HepG2 (cell line): Measurements from ENCODE around the gene MAPK11. TPM values are rescaled to one million over a fixed set of nuclear protein-coding genes. Genes with fewer than 3 reads are reported as not detected.

Experiments used
- CENPX ChIP-seq: sonication (generic); formaldehyde crosslinking; IDR thresholded peaks from 2 replicates; pipeline ENCODE4 v1.9.0; 2021; ENCODE audit warnings: mild to moderate bottlenecking, missing genetic modification reagents, moderate library complexity
- FOXA3 ChIP-seq: IDR thresholded peaks from 2 replicates; pipeline ENCODE4 v1.6.1; 2016; ENCODE audit warnings: missing genetic modification reagents, missing compliant biosample characterization
- GFI1 ChIP-seq: sonication (generic); formaldehyde crosslinking; IDR thresholded peaks from 2 replicates; pipeline ENCODE4 v1.5.0; 2020; ENCODE audit warnings: missing genetic modification reagents, mild to moderate bottlenecking, borderline replicate concordance
- KAT7 ChIP-seq: IDR thresholded peaks from 2 replicates; pipeline ENCODE4 v1.6.1; 2018; ENCODE audit warnings: borderline replicate concordance, missing compliant biosample characterization
- KDM5A ChIP-seq: fragments of 200-600 bp; sonication (generic); IDR thresholded peaks from 2 replicates; pipeline ENCODE4 v1.7.0; 2018; ENCODE audit warnings: antibody characterized with exemption, mild to moderate bottlenecking, low read length, borderline replicate concordance
- KMT2B ChIP-seq: IDR thresholded peaks from 2 replicates; pipeline ENCODE4 v1.6.1; 2016; ENCODE audit warnings: missing genetic modification reagents, missing compliant biosample characterization
- MIER3 ChIP-seq: IDR thresholded peaks from 2 replicates; pipeline ENCODE4 v1.6.1; 2016; ENCODE audit warnings: missing compliant biosample characterization, borderline replicate concordance
- NFIB ChIP-seq: sonication (generic); formaldehyde crosslinking; IDR thresholded peaks from 2 replicates; pipeline ENCODE4 v1.9.0; 2021; ENCODE audit warnings: missing genetic modification reagents, mild to moderate bottlenecking, borderline replicate concordance
- PLRG1 ChIP-seq: fragments of 450-650 bp; conservative IDR thresholded peaks from 2 replicates; pipeline ENCODE4 v1.6.1; 2016
- POLR2AphosphoS2 ChIP-seq: IDR thresholded peaks from 2 replicates; pipeline ENCODE4 v1.6.1; 2011; ENCODE audit warnings: low read depth, low read length, improper control_type of control experiment
- POLR2G ChIP-seq: fragments of 200-400 bp; formaldehyde crosslinking; IDR thresholded peaks from 2 replicates; pipeline ENCODE4 v1.6.1; 2018; ENCODE audit warnings: mild to moderate bottlenecking, low read depth, low read length, moderate library complexity
- RAD51 ChIP-seq: fragments of 450-650 bp; IDR thresholded peaks from 2 replicates; pipeline ENCODE4 v1.6.1; 2016; ENCODE audit warnings: borderline replicate concordance
- RARA ChIP-seq: IDR thresholded peaks from 2 replicates; pipeline ENCODE4 v1.6.1; 2016; ENCODE audit warnings: missing genetic modification reagents, missing compliant biosample characterization
- REXO4 ChIP-seq: sonication (generic); formaldehyde crosslinking; IDR thresholded peaks from 2 replicates; pipeline ENCODE4 v1.8.0; 2022; ENCODE audit warnings: missing genetic modification reagents, mild to moderate bottlenecking, borderline replicate concordance
- RFX5 ChIP-seq: IDR thresholded peaks from 2 replicates; pipeline ENCODE4 v1.6.1; 2011; ENCODE audit warnings: low read depth, low read length, improper control_type of control experiment
- SKI ChIP-seq: fragments of 450-650 bp; IDR thresholded peaks from one replicate; pipeline ENCODE4 v1.6.1; 2018; ENCODE audit warnings: mild to moderate bottlenecking; ENCODE audit not compliant: partially characterized antibody
- TBP ChIP-seq: sonication (generic); formaldehyde crosslinking; IDR thresholded peaks from 2 replicates; pipeline ENCODE4 v1.5.0; 2020; ENCODE audit warnings: missing genetic modification reagents
- TOPORS ChIP-seq: sonication (generic); formaldehyde crosslinking; IDR thresholded peaks from 2 replicates; pipeline ENCODE4 v1.8.0; 2023; ENCODE audit warnings: mild to moderate bottlenecking, missing genetic modification reagents
- ZBTB3 ChIP-seq: sonication (generic); formaldehyde crosslinking; IDR thresholded peaks from 2 replicates; pipeline ENCODE4 v1.4.0; 2020; ENCODE audit warnings: low read depth, mild to moderate bottlenecking, moderate library complexity, missing genetic modification reagents, borderline replicate concordance
- ZC3H4 ChIP-seq: sonication (generic); formaldehyde crosslinking; IDR thresholded peaks from 2 replicates; pipeline ENCODE4 v1.4.0; 2020; ENCODE audit warnings: missing genetic modification reagents, borderline replicate concordance
- ZFP36L1 ChIP-seq: sonication (generic); formaldehyde crosslinking; IDR thresholded peaks from 2 replicates; pipeline ENCODE4 v1.8.0; 2022; ENCODE audit warnings: mild to moderate bottlenecking, missing genetic modification reagents, moderate library complexity
- ZKSCAN8 ChIP-seq: IDR thresholded peaks from 2 replicates; pipeline ENCODE4 v1.6.1; 2016; ENCODE audit warnings: borderline replicate concordance, missing genetic modification reagents, missing compliant biosample characterization
- ZMYM3 ChIP-seq: sonication (generic); formaldehyde crosslinking; IDR thresholded peaks from 2 replicates; pipeline ENCODE4 v1.5.1; 2020; ENCODE audit warnings: mild to moderate bottlenecking, missing genetic modification reagents
- ZNF230 ChIP-seq: sonication (generic); formaldehyde crosslinking; IDR thresholded peaks from 2 replicates; pipeline ENCODE4 v1.4.0; 2020; ENCODE audit warnings: mild to moderate bottlenecking, missing genetic modification reagents
- ZNF251 ChIP-seq: sonication (generic); formaldehyde crosslinking; IDR thresholded peaks from 2 replicates; pipeline ENCODE4 v1.9.0; 2021; ENCODE audit warnings: mild to moderate bottlenecking, missing genetic modification reagents
- ZNF263 ChIP-seq: sonication (generic); formaldehyde crosslinking; IDR thresholded peaks from 2 replicates; pipeline ENCODE4 v1.4.0; 2020; ENCODE audit warnings: missing genetic modification reagents
- ZNF562 ChIP-seq: sonication (generic); formaldehyde crosslinking; IDR thresholded peaks from 2 replicates; pipeline ENCODE4 v1.8.0; 2022; ENCODE audit warnings: missing genetic modification reagents, borderline replicate concordance
- polyA plus RNA-seq, 8 experiments: library from polyadenylated mRNA; depleted of rRNA in 3 of 8; stranded (reverse) in 7 of 8; unstranded in 1 of 8; fragments of >200 nt; fragmentation: Illumina TruSeq in 4 of 8; extraction: Trizol in 4 of 8; gene quantifications; 2 replicates each; pipeline versions ENCODE4 v1.2.1 to v1.2.3, GENCODE V29; 2011 to 2016; ENCODE audit warnings: low read depth in 4 of 8, missing spikeins in 1 of 8, mixed read lengths in 1 of 8; ENCODE audit not compliant: insufficient read depth in 1 of 8
- total RNA-seq, 5 experiments: library from RNA; depleted of rRNA; stranded (reverse); fragments of >200 nt; fragmentation: Illumina TruSeq; extraction: Trizol; gene quantifications; 2 replicates each; pipeline ENCODE4 v1.2.3, GENCODE V29; 2016; ENCODE audit warnings: low read depth in 1 of 5
- TF ChIP-seq, protein P1 (sequence below): sonication (generic); formaldehyde crosslinking; IDR thresholded peaks from 2 replicates; pipeline ENCODE4 v1.4.0; 2020; ENCODE audit warnings: mild to moderate bottlenecking, missing genetic modification reagents
- TF ChIP-seq, protein P2 (sequence below): sonication (generic); formaldehyde crosslinking; conservative IDR thresholded peaks from 2 replicates; pipeline ENCODE4 v1.5.0; 2020; ENCODE audit warnings: missing genetic modification reagents
- TF ChIP-seq, protein P3 (sequence below): sonication (generic); formaldehyde crosslinking; IDR thresholded peaks from 2 replicates; pipeline ENCODE4 v1.5.0; 2020; ENCODE audit warnings: missing genetic modification reagents

The MAPK11 gene
- total and polyA plus RNA-seq, 2 of the 13 experiments (the other 11 are each of a cell fraction or from before 2014, with no cell fraction given), result 0.15 to 0.17 TPM

DNA sequence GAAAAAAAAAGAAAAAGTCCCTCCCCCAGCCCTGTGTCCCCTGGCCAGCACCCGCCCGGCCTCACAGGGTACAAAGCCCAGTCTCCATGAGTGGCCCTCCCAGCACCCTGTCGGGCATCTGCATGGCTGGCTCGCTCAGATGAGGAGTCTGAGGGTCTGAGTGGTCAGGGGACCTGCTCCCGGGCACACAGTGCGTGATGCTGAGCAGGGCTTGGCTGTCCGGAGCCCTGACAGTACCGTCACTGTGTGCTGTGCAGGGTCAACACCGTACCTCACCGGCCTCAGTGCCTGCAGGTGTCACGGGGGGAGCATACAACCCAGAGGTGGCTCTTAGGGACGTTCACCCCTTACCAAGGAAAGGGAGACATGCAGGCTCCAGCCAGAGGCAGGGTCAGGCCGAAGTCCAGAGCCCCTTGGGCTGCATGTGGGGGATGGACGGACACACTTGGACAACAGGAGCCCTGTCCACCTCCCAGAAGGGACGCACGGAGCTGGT, 40.8 kb upstream of the MAPK11 start (continued):
- TF ChIP-seq RARA, result peak; percentile 21; the same call in 1 of the 2 replicates
- no peak for TF ChIP-seq POLR2G
- TF ChIP-seq, protein P1, sequence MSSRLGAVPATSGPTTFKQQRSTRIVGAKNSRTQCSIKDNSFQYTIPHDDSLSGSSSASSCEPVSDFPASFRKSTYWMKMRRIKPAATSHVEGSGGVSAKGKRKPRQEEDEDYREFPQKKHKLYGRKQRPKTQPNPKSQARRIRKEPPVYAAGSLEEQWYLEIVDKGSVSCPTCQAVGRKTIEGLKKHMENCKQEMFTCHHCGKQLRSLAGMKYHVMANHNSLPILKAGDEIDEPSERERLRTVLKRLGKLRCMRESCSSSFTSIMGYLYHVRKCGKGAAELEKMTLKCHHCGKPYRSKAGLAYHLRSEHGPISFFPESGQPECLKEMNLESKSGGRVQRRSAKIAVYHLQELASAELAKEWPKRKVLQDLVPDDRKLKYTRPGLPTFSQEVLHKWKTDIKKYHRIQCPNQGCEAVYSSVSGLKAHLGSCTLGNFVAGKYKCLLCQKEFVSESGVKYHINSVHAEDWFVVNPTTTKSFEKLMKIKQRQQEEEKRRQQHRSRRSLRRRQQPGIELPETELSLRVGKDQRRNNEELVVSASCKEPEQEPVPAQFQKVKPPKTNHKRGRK (CRISPR knock-in tag), result no peak
- no peak for TF ChIP-seq REXO4 (CRISPR knock-in tag)
- TF ChIP-seq CENPX (CRISPR knock-in tag), result no peak
- TF ChIP-seq ZFP36L1 (CRISPR knock-in tag), result no peak
- no peak for TF ChIP-seq ZBTB3 (CRISPR knock-in tag)
- no peak for TF ChIP-seq PLRG1
- TF ChIP-seq KMT2B, result no peak
- TF ChIP-seq ZC3H4, result no peak
- TF ChIP-seq RAD51, result no peak
- no peak for TF ChIP-seq NFIB
- TF ChIP-seq MIER3 (CRISPR knock-in tag), result no peak
- TF ChIP-seq ZNF230 (CRISPR knock-in tag), result no peak
- no peak for TF ChIP-seq GFI1
- no peak for TF ChIP-seq ZNF263
- no peak for TF ChIP-seq TOPORS (CRISPR knock-in tag)
- TF ChIP-seq ZNF562, result no peak
- no peak for TF ChIP-seq FOXA3
- TF ChIP-seq KDM5A, result no peak
- TF ChIP-seq, protein P2, sequence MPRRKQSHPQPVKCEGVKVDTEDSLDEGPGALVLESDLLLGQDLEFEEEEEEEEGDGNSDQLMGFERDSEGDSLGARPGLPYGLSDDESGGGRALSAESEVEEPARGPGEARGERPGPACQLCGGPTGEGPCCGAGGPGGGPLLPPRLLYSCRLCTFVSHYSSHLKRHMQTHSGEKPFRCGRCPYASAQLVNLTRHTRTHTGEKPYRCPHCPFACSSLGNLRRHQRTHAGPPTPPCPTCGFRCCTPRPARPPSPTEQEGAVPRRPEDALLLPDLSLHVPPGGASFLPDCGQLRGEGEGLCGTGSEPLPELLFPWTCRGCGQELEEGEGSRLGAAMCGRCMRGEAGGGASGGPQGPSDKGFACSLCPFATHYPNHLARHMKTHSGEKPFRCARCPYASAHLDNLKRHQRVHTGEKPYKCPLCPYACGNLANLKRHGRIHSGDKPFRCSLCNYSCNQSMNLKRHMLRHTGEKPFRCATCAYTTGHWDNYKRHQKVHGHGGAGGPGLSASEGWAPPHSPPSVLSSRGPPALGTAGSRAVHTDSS (CRISPR knock-in tag), result no peak
- peak; percentile 42; the same call in 1 of the 2 replicates for TF ChIP-seq ZMYM3 (CRISPR knock-in tag)
- TF ChIP-seq, protein P3, sequence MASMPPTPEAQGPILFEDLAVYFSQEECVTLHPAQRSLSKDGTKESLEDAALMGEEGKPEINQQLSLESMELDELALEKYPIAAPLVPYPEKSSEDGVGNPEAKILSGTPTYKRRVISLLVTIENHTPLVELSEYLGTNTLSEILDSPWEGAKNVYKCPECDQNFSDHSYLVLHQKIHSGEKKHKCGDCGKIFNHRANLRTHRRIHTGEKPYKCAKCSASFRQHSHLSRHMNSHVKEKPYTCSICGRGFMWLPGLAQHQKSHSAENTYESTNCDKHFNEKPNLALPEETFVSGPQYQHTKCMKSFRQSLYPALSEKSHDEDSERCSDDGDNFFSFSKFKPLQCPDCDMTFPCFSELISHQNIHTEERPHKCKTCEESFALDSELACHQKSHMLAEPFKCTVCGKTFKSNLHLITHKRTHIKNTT (CRISPR knock-in tag), result no peak
- no peak for TF ChIP-seq TBP (CRISPR knock-in tag)
- no peak for TF ChIP-seq KAT7 (CRISPR knock-in tag)
- no peak for TF ChIP-seq RFX5
- TF ChIP-seq ZNF251 (CRISPR knock-in tag), result no peak
- TF ChIP-seq ZKSCAN8 (CRISPR knock-in tag), result no peak
- no peak for TF ChIP-seq SKI
- TF ChIP-seq POLR2AphosphoS2, result no peak
